Dermis microvascular lymphatic vessel endothelial cell (primary cell): ENCODE measurements around the gene HOGA1. TPM values are rescaled to one million over a fixed set of nuclear protein-coding genes. Genes with fewer than 3 reads are reported as not detected.

Experiments
- DNase-seq, 2 donors: peaks; one replicate each; pipeline versions ENCODE4 v3.0.0 to v3.0.0-alpha.2; 2010; ENCODE audit warnings: low read depth in 2 of 2
- total RNA-seq: library from RNA; depleted of rRNA; stranded (reverse); fragments of >200 nt; gene quantifications from 2 replicates; pipeline ENCODE4 v1.2.1, GENCODE V29; 2014

The HOGA1 gene
- 0.38 and 0.77 TPM in 2 replicates for total RNA-seq

DNA sequence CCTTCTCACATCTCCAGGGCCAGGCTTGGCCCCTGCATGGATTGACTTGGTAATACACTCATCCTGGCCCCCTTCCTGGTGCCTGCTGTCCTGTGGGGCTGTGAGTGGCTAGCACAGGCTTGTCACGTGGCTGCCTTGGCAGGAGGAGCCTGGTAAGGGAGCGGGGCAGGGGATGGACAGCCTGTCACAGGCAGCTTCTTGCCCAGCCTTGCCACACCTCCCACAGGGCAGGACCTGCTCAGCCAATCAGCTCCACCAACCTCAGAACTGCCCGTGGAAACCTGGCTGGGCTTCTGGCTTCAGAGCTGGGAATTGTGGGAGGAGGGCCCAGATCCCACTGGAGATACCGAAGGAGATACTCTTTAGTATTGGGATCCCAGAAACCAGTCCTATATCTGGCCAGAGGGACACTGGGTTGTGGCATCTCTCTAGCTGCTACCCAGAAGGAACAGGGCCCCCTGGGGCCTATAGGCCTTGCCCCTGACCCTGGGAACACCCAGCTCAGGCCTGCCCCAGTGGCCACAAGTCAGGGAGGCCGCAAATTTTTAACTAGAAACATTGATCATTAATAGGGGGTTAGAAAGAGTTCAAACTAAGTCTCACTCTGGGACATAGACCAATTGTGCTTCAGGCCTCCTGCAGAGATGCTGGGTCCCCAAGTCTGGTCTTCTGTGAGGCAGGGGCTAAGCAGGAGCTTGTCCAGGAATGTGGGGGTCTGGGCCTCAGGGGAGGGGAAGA lies at the start of gene HOGA1:
Gene HOGA1 (plus strand): TSS at position 330 of the 738 bp plus-strand sequence. CDS start 315 bp downstream, at position 645.
- peak; percentile 55 to 73 for DNase-seq

DNA sequence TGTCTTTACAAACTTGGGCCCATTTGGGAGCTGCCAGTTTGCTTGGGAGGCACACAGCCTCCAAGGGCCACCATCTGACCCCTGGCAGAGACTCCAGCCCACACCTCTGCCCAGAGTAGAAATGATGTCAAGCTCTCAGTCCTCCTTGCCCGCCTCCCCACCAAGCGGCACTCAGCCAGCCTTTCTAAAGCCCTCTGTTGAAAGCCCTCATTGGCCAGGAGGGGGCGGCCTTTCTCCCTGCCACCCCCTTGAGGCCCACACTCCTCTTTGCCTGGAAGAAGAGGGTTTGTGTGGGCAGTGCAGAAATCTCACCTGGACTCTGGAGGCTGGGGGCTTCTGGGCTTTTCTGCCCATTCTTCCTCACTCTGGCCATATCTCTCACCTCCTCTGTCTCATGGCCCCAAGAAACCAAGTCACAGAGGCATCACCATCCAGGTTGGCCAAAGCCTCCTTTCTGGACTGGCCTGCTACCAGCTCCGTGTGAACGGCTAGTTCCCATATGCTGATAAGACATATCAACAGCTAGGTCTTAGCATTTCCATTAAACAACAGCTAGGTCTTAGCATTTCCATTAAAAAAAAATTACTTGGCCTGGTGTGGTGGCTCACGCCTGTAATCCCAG lies 49.3 kb upstream of the HOGA1 start:
- peak in 1 of 2 donors; percentile 75 for DNase-seq

DNA sequence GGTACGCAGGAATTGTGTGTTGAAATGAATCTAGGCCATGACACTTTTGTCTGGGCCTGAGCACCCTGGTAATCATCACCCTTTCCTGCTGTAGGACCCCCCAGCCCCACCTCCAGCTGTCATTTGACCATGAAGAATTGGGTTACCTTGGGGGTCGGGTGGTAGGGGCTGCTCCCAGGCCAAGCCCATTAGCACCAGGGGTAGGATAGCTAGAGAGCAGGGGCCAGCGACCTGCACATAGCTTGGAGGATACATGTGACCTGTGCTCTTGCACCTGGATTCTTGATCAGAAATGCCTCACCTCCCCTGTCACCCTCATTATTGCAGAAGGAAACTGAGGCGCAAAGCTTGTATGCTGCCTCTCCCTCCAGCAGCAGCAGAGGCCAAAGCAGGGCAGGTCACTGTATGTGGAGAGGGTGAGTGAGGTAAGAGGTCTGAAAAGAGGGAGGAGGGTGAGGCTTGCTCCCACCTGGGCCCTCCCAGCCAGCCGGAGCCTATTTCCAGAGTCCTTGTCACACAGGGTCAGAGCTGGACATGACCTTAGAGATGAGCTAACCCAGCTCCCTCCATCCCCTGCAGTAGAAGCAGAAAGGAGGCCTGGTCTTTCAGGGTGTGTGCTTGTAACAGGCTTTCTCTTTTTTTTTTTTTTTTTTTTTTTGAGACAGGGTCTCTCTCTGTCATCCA lies 46.9 kb upstream of the HOGA1 start:
- no peak for DNase-seq

DNA sequence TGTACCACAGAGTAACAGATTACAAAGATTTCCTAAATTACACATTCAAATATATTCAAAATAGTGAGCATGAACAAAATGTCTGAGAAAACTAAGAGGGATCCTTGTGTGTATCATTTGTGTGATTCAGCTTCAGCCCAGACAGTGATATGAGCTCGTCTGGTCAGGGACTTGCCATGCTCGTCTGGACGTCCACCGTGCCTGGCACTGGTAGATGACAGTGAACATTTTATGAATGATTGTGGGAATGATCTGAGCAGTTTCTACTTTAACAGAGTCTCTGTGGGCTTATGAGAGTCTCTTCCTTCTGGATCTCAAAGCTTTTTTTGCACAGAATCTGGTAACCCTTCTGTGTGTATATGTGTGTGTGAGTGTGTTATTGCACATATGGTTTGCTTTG lies 45.8 kb upstream of the HOGA1 start:
- DNase-seq: peak in 1 of 2 donors; percentile 53

DNA sequence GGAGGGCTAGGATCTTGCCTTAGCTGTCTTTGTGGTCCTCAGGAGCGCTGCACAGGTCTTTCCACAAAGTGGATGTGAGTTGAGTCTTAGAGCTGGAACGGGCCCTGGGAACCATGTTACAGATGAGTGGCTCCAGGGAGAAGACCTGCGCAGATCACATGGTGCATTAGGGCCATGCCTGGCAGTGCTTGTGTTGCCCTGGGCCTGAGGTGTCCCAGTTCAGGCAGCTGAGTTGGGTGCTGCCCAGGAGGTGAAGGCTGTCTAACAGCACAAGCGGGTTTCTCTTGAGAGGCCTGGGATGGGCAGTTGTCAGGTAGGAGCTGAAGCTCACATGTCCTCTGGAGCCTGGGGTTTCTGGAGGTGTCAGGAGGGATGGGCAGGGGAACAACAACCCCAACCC lies 45.4 kb upstream of the HOGA1 start:
- DNase-seq: no peak

DNA sequence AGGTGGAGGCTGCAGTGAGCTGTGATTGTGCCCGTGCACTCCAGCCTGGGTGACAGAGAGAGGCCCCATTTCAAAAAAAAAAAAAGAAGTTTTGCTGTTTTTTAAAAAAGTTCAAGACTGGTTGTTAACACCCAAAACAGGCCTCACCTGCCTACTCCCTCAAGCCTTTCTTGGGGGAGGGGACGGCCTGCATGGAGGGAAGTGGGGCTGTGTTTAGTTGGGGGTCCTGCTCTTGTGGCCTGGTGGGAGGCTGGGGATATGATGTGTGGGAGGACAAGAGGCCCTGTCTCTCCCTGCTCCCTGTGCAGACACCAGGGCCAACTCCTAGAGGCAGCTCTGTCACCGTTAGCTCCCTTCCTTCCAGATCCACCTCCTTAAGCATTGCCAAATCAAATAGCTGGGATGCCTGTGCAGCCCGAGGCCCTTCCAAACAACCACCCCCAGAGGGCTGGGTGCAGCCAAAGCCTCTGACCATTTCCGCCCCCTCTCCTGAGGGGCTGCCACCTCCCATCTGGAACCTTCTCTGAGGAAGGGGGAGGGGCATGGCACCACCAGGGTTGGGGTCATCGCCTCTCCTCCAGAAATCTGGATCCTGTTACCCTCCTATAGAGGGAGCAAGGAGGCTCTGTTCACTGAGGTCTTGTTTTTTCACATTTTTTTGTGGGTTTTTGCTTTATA lies 44.5 kb upstream of the HOGA1 start:
- DNase-seq: no peak

DNA sequence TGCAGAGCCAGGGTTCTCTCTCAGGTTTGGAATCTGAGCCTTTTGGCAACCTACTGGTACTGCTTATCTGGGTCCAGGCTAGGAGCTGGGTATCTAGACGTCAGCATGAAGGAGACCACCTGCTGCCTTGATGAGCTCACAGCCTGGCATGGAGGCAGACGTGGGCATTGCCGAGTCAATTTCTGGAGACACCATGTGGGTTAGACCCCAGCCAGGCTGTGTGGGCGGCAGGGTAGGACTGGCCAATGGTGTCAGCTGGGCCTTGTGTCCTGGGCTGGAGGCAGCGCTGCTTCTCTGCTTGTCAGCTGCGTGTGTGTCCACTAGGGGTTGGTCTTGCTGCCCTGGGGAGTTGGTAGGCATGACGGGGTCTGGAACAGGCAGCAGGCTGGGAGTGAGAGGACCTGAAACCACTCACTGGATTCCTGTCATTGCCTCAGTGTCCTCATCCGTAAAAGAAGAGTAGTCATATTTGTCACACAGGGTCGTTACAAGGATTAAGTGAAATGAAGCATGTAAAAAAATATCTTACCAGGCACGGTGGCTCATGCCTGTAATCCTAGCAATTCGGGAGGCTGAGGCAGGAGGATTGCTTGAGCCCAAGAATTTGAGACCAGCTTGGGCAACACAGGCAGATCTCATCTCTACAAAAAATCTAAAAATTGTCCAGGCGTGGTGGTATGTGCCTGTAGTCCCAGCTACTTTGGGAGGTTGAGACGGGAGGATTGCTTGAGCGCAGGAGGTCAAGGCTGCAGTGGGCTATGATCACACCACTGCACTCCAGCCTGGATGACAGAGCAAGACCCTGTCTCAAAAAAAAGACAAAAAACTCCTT lies 43.3 kb upstream of the HOGA1 start:
- no peak for DNase-seq

DNA sequence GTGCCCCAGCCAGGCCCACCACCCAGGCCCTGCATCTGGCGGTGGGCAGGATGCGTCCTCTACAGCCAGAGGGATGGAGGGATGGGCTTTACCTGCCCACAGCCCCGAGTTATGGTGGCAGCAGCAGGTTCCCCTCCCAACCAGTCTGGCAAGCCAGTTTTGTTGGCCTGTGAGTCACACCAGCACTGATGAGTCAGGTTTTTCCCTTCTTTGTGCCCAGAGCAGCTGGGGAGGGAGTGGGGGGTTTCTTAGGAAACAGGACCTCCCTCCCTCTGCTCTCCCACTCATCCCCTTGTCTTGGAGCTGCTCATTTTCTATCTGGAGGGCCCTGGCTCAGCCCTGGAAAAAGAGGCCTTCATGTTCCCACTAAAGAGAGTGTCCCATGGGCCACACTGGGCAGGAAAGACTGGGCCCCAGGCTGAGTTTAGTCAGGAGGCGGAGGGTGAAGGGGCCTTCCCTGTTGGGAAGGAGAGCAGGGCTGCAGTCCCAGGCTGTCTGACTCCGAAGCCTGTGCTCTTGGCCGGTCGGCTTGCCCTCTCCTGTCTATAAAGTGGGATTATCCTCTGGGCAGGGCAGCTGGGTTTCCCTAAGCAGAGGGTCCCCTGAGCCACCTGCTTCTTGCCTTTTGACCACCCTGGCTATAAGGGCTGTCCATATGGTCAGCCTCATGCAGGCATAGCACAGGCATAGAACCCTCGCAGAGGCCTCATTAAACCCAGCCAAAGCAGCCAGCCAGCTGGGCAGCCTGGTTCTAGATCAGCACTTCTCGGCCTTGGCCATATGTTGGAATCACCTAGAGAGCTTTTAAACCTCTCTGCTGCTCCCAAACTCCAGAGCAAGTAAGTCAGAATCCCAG lies 41.8 kb upstream of the HOGA1 start:
- DNase-seq: peak; percentile 81 to 99

DNA sequence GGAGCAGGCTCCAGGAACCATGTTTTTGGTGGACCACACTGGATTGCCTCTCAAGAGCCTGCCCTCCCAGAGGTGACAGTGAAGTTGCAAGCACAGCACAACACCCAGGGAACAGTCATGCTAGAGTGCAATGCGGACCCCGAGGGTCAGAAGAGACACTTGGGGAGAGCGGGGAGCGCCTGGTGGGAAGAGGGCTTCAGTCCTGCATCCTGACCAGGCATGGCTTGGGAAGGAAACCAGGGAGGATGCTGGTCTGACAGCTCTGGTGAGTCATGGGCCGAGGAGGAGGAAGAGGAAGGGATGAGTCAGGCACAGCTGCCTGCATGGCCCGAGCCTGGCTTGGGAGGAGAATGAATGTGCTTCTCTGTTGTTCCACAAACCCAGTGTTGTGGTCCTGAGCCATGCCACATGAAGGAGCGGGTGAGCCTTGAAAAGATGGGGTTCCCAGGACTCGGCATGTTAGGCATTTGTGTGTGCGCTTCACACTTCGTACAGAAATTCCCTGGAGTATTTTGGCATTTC lies 41.1 kb upstream of the HOGA1 start:
- peak; percentile 88 to 99 for DNase-seq

DNA sequence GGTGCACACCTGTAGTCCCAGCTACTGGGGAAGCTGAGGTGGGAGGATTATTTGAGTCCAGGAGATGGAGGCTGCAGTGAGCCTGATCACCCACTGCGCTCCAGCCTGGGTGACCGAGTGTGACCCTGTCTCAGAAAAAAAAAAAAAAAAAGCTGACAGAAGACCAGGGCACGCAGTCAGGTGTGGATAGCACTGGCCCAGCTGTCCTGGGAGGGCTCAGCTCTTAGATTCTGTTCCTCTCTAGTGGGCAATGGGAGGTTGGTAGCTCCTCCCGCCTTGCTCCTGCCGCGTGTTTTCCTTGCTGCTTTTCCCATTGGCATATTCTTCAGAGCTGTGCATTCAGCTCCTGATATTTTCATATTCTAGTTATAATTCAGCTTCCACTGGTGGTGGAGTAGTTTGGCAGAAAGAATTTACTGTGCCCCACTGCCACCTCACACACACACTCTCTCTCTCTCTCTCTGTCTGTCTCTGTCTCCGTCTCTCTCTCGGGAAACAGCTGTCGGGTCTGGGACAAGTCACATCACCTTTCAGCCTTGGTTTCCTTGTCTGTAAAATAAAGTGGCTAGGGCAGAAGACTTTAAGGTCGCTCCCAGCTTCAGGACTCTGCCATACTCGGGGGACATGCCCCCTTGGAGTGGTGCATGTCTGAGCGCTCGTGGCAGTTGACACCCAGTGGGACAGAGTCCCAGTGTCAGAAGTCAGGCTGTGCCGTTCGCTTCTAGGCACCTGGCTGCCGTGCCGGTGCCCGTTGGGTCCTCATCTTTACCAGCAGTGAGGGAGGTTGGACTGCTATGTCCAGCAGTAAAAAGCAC lies 37.5 kb upstream of the HOGA1 start:
- DNase-seq: peak in 1 of 2 donors; percentile 56

DNA sequence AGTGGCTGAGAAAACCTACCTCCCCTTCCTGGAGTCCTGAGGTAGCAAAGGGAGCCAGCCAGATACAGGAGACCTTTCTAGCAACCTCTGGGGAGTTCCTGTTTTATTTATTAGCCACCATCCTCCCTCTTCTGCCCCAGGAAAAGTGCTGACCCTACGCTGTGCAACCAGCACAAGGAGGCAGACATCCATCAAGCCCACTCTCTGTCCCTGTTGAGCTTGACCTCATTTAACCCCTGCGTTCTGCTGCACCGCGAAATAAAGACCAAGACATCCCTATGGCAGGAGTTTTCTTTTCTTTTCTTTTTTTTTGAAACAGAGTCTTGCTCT lies 37.0 kb upstream of the HOGA1 start:
- DNase-seq: no peak

DNA sequence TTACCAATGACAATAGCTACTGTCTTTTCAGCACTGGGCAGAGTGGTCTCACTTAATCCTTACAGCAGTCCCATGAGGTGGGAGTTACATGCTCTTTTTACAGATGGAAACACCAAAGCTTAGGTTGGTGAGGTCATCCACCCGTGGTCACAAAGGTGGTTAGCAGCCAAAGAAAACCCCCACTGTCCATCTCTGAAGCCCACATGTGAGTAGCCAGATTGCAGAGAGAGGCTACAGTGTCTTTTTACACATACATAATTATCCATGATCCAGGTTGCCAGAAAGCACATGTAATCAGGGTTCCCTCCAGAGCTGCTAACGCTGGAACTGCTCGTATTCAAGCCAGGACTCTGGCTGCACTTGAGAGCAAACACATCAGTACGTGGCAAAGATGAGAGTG lies 36.2 kb upstream of the HOGA1 start:
- no peak for DNase-seq

DNA sequence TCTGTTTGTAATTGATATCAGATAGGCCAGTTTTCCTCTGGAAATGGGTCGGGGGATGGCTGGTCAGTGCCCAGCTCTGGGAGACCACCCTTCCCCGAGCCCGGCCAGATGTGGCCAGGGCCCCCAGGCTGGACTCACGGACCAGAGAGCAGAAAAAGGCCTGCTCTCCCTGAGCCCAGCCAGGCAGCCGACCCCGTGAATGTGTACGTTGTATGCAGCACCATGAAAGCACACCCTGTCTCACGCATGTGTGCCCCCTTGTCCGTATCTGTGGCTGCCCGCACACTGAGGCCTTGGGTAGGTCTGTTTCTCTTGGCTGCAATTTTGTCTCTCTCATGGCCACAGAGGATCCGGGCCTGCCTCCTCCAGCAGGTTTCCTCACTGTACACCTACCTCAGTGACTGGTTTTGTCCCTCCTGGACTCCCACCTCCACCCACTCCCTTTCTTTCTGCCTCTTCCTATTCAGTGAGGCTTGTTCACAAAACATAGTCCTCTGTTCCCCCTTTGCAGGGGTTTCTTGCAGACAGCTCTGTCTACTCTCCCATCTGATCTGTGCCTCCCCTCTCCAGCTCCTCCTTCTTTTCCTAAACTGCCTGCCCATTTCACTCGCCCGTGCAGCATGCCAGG lies 35.2 kb upstream of the HOGA1 start:
- DNase-seq: no peak

DNA sequence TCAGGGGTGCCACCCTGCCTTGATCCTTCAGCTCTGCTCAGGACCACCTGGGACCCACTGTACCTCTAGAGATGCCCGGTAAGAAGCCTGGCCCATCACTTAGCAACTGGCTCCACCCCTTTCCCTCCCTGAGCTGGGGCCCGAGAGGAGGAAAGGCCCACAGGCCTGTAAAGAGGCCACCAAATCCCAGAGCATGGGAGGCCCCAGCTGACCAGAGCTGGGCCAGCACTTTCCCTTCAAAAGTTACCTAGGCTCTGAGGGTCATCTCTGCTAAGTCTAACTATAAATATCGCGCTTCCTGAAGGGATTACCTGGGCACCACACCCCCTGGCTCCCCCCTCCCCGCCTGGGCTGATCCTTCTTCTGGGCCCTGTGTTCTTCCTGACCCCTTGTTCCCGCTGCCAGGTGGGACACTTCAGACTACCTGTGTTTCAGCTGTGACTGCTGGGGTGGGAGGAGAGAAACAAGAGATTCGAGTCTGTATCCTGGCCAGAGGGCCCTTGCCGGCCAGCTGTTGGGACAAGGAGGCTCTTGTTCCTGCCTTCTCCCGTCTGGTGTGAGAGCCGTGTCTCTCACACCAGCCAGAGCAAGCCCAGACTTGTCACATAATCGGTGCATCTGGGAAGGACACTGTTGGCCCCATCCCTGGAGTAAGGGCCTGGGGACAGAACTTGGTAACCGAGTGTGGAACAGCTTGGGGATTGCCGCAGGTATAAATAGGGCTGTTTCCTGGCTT lies 34.4 kb upstream of the HOGA1 start:
- DNase-seq: no peak

DNA sequence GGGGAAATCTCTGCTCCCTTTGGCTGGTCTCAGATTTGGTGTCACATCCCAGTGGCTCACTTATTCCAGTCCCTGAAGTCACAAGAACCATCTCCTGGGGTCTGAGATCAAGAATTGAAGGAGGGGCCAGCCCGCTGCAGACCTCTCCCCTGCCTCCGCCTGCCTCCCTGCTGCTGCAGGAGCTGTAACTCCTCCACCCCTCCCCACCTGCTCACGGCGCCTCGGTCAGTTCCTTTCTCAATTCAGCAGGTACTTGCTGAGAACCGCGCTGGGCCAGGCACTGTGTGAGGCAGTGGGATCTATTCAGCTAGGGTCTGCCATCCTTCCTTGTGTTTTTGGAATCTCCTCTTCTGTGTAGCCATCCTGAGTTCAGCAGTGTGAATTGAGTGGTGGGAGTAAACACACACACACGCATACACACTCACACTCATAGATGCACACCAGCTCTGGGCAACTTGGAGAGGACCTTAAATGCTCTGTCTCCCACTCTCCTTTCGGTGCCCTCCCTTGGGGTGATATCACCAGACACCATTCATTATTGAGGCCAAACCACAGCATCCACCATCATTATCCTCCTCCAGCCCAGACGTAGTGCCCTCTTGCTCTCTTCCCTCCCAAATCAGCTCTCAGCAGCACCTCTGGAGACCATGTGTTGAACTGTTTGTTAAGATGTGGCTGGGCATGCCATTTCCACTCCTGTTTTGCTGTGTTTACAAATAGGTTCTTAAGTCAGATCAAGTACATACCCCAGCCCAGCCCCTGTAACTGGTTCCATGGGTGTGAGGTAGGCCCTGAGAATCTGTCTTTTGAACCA lies 33.6 kb upstream of the HOGA1 start:
- DNase-seq: no peak

DNA sequence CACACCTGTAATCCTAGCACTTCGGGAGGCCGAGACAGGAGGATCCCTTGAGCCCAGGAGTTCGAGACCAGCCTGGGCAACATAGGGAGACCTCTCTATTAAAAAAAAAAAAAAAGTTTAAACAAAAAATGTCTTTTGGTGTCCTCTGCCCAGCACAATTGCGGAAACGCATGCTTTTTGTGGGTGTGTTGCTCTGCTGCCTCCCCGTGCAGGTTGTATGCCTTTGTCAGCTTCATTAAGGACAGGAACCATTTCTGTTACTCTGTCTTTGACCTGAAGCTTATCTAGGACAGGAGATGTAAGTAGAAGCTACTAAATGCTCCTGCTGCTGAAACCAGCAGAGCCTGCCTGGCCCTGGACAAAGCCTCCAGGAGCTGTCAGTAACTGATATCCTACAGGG lies 32.9 kb upstream of the HOGA1 start:
- DNase-seq: no peak

DNA sequence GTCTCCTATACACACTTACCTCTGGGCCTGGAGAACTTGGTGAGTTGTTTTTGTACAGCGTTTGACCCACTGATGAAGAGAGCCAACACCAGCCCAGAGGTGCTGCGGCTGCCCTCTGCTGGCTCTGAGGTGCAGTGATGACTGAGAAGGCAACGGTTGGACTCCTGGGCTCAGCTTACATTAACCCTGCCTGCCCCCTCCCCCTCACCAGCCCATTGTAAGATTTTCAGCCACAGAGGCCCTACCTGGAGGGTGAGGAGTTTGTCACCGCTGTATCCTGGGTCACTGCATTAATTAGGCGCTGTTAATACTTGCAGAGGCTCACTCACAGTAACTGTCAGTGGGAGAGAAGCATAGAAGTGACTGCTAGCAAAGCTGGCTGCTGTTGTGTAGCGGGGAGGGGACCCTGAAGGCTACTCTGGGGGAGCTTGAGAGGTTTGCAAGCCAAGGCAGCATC lies 30.6 kb upstream of the HOGA1 start:
- DNase-seq: peak; percentile 54 to 78
